Right cardiac atrium (tissue), 5 donors: ENCODE results near the gene CDH1. TPM values are rescaled to one million over a fixed set of nuclear protein-coding genes. Genes with fewer than 3 reads are reported as not detected.

Source experiments
- ATAC-seq, 2 donors: fragments of 200-7000 bp; cut with Tn5 transposase; one replicate each; pipeline versions ENCODE4 v1.8.0 to v1.9.1; 2020; ENCODE audit warnings: moderate library complexity in 2 of 2, mild to moderate bottlenecking in 1 of 2
- DNase-seq, 3 donors: peaks; one replicate each; pipeline ENCODE4 v3.0.0-alpha.2; 2020
- H3K27ac ChIP-seq: one replicate; pipeline ENCODE4 v1.5.1; 2013; ENCODE audit warnings: mild to moderate bottlenecking, low read length, control low read depth, moderate library complexity
- H3K27me3 ChIP-seq: one replicate; pipeline ENCODE4 v1.6.1; 2013; ENCODE audit not compliant: control insufficient read depth, insufficient read depth
- H3K4me1 ChIP-seq: one replicate; pipeline ENCODE4 v1.6.1; 2013; ENCODE audit warnings: low read length; ENCODE audit not compliant: control insufficient read depth, insufficient read depth
- H3K4me3 ChIP-seq: one replicate; pipeline ENCODE4 v1.5.1; 2013; ENCODE audit warnings: low read length, control low read depth
- H3K9me3 ChIP-seq: one replicate; pipeline ENCODE4 v1.6.1; 2013; ENCODE audit warnings: low read length; ENCODE audit not compliant: control insufficient read depth
- WGBS: extraction: QIAGEN DNeasy Blood & Tissue Kit; methylation state at CpG from one replicate; pipeline ENCODE4 v1.1.7; 2013; 5-methylcytosine and 5-hydroxymethylcytosine counted together
- intact Hi-C, 4 donors: fragments of 100-400 bp; cut with DNase I; formaldehyde crosslinking; loops; one replicate each; pipeline versions ENCODE4 v1.11.0 to v1.14.0; 2022 to 2023
- polyA plus RNA-seq: library from polyadenylated mRNA; stranded (reverse); fragments of 200-250 nt; gene quantifications from one replicate; pipeline ENCODE4 v1.2.3, GENCODE V29; 2013
- total RNA-seq, 4 donors: library from RNA; stranded (reverse); fragmentation: NEBNext Ultra II Directional; extraction: Animal tissue kit (Norgen Biotek cat#: 25700); gene quantifications; one replicate each; pipeline ENCODE4 v1.2.1, GENCODE V29; 2021
- donor health status: healthy with polysubstance abuse.
- donor health status: DM: no; HTN: yes; CAD: no.
- donor health status: DM: no; HTN: no; CAD: no.
- donor health status: DM: no; HTN: yes; CAD: no; lungs with severe emphysema.
- donor health status: DM: yes; HTN: yes; CAD: no.

The CDH1 gene
- total and polyA plus RNA-seq, 5 donors, result 0.14 TPM; not detected in 4

- Histone ChIP-seq H3K4me3 (no peak overlapping the region), H3K4me1 (no peaks in the 10 kb centered on the region), H3K9me3 (no peaks in the 10 kb centered on the region), H3K27me3 (no peaks in the 10 kb centered on the region), H3K27ac (no peak overlapping the region)
- 23% methylated on average over 8 of the region's 8 CpGs for WGBS
- intact Hi-C loops, result no loop called here
- DNase-seq, result no peak
- ATAC-seq, result peak; percentile 57 to 72
Measured at GRCh38 chr16:68732042-68732680, 4.9 kb upstream of the CDH1 start.

- DNase-seq (no peak), ATAC-seq (no peak)
- intact Hi-C loops, result no loop called here
- H3K27ac ChIP-seq, result no peak overlapping the region
- H3K4me1 ChIP-seq, result no peaks in the 10 kb centered on the region
- 49% methylated on average over 4 of the region's 4 CpGs for WGBS
- no peaks in the 10 kb centered on the region for H3K9me3 ChIP-seq
- no peaks in the 10 kb centered on the region for H3K27me3 ChIP-seq
- no peak overlapping the region for H3K4me3 ChIP-seq
Measured at GRCh38 chr16:68732741-68733399, 4.2 kb upstream of the CDH1 start.

GRCh38 chr16:68733570-68733969, 3.5 kb upstream of the CDH1 start:
- 90% methylated on average over 9 of the region's 9 CpGs for WGBS
- Histone ChIP-seq H3K4me1 (no peaks in the 10 kb centered on the region), H3K9me3 (no peaks in the 10 kb centered on the region), H3K4me3 (no peak overlapping the region), H3K27me3 (no peaks in the 10 kb centered on the region), H3K27ac (no peak overlapping the region)
- intact Hi-C loops, result no loop called here
- DNase-seq (no peak), ATAC-seq (no peak)

- H3K9me3 ChIP-seq, result no peaks in the 10 kb centered on the region
- ATAC-seq (no peak), DNase-seq (no peak)
- H3K4me1 ChIP-seq, result no peaks in the 10 kb centered on the region
- no peaks in the 10 kb centered on the region for H3K27me3 ChIP-seq
- no peak overlapping the region for H3K27ac ChIP-seq
- intact Hi-C loops, result no loop called here
- 98% methylated on average over 2 of the region's 2 CpGs for WGBS
- no peak overlapping the region for H3K4me3 ChIP-seq
Measured at GRCh38 chr16:68734782-68735181, 2.3 kb upstream of the CDH1 start.

GRCh38 chr16:68736561-68736960, 531 bp upstream of the CDH1 start:
- no peaks in the 10 kb centered on the region for H3K9me3 ChIP-seq
- H3K4me1 ChIP-seq, result no peaks in the 10 kb centered on the region
- no peaks in the 10 kb centered on the region for H3K27me3 ChIP-seq
- DNase-seq, result no peak
- intact Hi-C loops, result no loop called here
- WGBS, result 89% methylated on average over 12 of the region's 12 CpGs
- no peak for ATAC-seq
- H3K27ac ChIP-seq, result no peak overlapping the region
- no peak overlapping the region for H3K4me3 ChIP-seq

GRCh38 chr16:68737730-68738629, 888 bp downstream of the CDH1 start:
- WGBS, result 8% methylated on average over 58 of the region's 58 CpGs
- no peaks in the 10 kb centered on the region for H3K27me3 ChIP-seq
- peak in 1 of 3 donors; percentile 48 for DNase-seq

GRCh38 chr16:68739964-68740627, 3.0 kb downstream of the CDH1 start:
- Histone ChIP-seq H3K4me1 (no peaks in the 10 kb centered on the region), H3K27ac (no peak overlapping the region), H3K27me3 (no peaks in the 10 kb centered on the region), H3K4me3 (no peak overlapping the region), H3K9me3 (no peaks in the 10 kb centered on the region)
- no peak for DNase-seq
- WGBS, result 60% methylated on average over 7 of the region's 7 CpGs
- intact Hi-C loops, result no loop called here
- ATAC-seq, result no peak

More at GRCh38 chr16:68737730-68738629, 888 bp downstream of the CDH1 start:
- ATAC-seq, result peak in 1 of 2 donors; percentile 74
- Histone ChIP-seq H3K4me1 (no peaks in the 10 kb centered on the region), H3K4me3 (peak overlapping the region; percentile 2), H3K9me3 (no peaks in the 10 kb centered on the region), H3K27ac (no peak overlapping the region)
- intact Hi-C loops, result no loop called here

- intact Hi-C loops, result no loop called here
- ATAC-seq, result no peak
- H3K4me3 ChIP-seq, result no peak overlapping the region
- H3K27ac ChIP-seq, result no peak overlapping the region
- H3K9me3 ChIP-seq, result no peaks in the 10 kb centered on the region
- WGBS, result 70% methylated on average over 9 of the region's 9 CpGs
- DNase-seq, result no peak
- H3K4me1 ChIP-seq, result no peaks in the 10 kb centered on the region
- no peaks in the 10 kb centered on the region for H3K27me3 ChIP-seq
Measured at GRCh38 chr16:68740628-68741346, 3.7 kb downstream of the CDH1 start.

GRCh38 chr16:68743664-68744063, 6.6 kb downstream of the CDH1 start:
- Histone ChIP-seq H3K4me3 (no peak overlapping the region), H3K27ac (no peak overlapping the region), H3K27me3 (no peaks in the 10 kb centered on the region), H3K9me3 (no peaks in the 10 kb centered on the region), H3K4me1 (no peaks in the 10 kb centered on the region)
- DNase-seq, result no peak
- intact Hi-C loops, result no loop called here
- ATAC-seq, result no peak
- WGBS, result 89% methylated on average over 4 of the region's 4 CpGs

- Histone ChIP-seq H3K4me1 (no peaks in the 10 kb centered on the region), H3K4me3 (no peak overlapping the region), H3K9me3 (no peaks in the 10 kb centered on the region), H3K27ac (no peak overlapping the region), H3K27me3 (no peaks in the 10 kb centered on the region)
- peak in 1 of 2 donors; percentile 59 for ATAC-seq
- DNase-seq, result no peak
- WGBS, result 67% methylated on average over 11 of the region's 11 CpGs
- intact Hi-C loops, result no loop called here
Measured at GRCh38 chr16:68744744-68745280, 7.7 kb downstream of the CDH1 start.
